ENCODE results near the gene SATB2. TPM values are rescaled to one million over a fixed set of nuclear protein-coding genes. Genes with fewer than 3 reads are reported as not detected.

The SATB2 gene
- total RNA-seq, 2 donors from 2014 or later: 5.2 to 11.8 TPM

- Histone ChIP-seq H3K36me3 (no peaks in the 10 kb centered on the region), H3K4me3 (no peak overlapping the region), H3K27ac (no peak overlapping the region), H3K9me3 (no peaks in the 10 kb centered on the region), H3K27me3 (replicated peaks; ENCODE audit: insufficient read depth) (peaks cover 21% of the 10 kb centered on the region), H3K4me1 (replicated peaks) (no peaks in the 10 kb centered on the region)
- intact Hi-C loops (cut with DNase I): no loop called here
- TF ChIP-seq, protein P1, sequence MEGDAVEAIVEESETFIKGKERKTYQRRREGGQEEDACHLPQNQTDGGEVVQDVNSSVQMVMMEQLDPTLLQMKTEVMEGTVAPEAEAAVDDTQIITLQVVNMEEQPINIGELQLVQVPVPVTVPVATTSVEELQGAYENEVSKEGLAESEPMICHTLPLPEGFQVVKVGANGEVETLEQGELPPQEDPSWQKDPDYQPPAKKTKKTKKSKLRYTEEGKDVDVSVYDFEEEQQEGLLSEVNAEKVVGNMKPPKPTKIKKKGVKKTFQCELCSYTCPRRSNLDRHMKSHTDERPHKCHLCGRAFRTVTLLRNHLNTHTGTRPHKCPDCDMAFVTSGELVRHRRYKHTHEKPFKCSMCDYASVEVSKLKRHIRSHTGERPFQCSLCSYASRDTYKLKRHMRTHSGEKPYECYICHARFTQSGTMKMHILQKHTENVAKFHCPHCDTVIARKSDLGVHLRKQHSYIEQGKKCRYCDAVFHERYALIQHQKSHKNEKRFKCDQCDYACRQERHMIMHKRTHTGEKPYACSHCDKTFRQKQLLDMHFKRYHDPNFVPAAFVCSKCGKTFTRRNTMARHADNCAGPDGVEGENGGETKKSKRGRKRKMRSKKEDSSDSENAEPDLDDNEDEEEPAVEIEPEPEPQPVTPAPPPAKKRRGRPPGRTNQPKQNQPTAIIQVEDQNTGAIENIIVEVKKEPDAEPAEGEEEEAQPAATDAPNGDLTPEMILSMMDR (IDR thresholded peaks at IDR 0.05): no peak
- TF ChIP-seq POLR2AphosphoS5 (IDR thresholded peaks at IDR 0.05) (no peak), POLR2A (IDR thresholded peaks at IDR 0.05) (no peak)
- WGBS: 50% methylated on average over 8 of the region's 11 CpGs
- DNase-seq (ENCODE audit: low spot score): no peak
Observed at GRCh38 chr2:199470361-199470671, 12.6 kb upstream of the SATB2 start.

DNA sequence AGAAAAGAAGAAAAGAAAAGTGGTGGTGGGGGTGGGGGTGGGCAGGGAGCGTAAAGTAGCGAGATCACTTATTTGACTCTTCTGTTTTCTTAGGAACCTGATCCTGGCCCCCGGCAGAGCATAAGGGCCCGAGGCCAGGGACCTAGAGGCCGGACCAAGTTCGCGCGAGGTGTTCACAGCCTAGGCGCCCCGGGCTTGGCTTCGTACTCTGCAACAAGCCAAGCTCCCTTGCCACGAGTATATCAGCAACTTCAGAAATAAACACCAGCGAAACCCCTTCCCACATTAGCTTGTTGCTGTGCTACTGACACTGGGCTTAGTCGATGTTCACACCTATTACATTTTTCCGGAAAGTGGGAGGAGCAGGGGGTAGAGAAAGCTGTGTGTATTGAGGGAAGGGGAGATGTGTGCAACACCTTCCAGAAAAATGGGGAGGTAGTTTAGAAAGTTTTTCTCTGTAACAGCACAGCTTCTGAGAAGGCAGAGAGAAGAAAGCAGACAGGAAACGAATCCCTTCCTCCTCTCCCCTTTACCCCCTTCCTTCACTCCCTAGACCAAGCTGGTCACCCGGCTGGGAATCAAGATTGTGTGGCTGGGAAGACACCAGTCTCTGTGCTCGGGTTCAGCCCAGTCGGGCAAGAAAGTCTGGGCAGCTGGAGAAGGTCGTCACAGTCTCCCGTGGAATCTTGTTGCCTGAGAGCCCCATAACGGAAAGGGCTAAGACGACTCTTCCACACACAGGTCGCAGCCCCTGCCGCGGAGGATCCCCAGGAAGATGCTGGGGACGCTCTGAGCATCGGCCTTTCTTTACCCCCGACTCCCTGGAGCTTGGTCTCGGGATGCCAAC lies 12.0 kb upstream of the SATB2 start:
- no peak overlapping the region for H3K27ac ChIP-seq
- H3K4me3 ChIP-seq: no peak overlapping the region
- H3K4me1 ChIP-seq (replicated peaks): no peaks in the 10 kb centered on the region
- WGBS: 42% methylated on average over 30 of the region's 30 CpGs
- peaks cover 21% of the 10 kb centered on the region for H3K27me3 ChIP-seq (replicated peaks; ENCODE audit: insufficient read depth)
- H3K36me3 ChIP-seq: no peaks in the 10 kb centered on the region
- no peak for DNase-seq (ENCODE audit: low spot score)
- intact Hi-C loops (cut with DNase I): loop anchor here (10.0 kb wide), 2 partner anchors 385 to 1155 kb away; partner anchors contain the start of gene FTCDNL1
- H3K9me3 ChIP-seq: no peaks in the 10 kb centered on the region
- TF ChIP-seq, protein P1 (IDR thresholded peaks at IDR 0.05): no peak
- TF ChIP-seq POLR2A (IDR thresholded peaks at IDR 0.05): no peak
- TF ChIP-seq POLR2AphosphoS5 (IDR thresholded peaks at IDR 0.05): no peak

- TF ChIP-seq POLR2A (IDR thresholded peaks at IDR 0.05): no peak
- TF ChIP-seq, protein P1 (IDR thresholded peaks at IDR 0.05): no peak
- no peak for TF ChIP-seq POLR2AphosphoS5 (IDR thresholded peaks at IDR 0.05)
- Histone ChIP-seq H3K9me3 (no peaks in the 10 kb centered on the region), H3K4me3 (no peak overlapping the region), H3K4me1 (replicated peaks) (no peaks in the 10 kb centered on the region), H3K36me3 (no peaks in the 10 kb centered on the region), H3K27me3 (replicated peaks; ENCODE audit: insufficient read depth) (peaks cover 19% of the 10 kb centered on the region), H3K27ac (no peak overlapping the region)
- WGBS: 40% methylated on average over 55 of the region's 55 CpGs
- no peak for DNase-seq (ENCODE audit: low spot score)
- intact Hi-C loops (cut with DNase I): loop anchor here (10.0 kb wide), 2 partner anchors 386 to 1154 kb away; partner anchors contain the start of gene FTCDNL1
Observed at GRCh38 chr2:199468561-199469513, 11.1 kb upstream of the SATB2 start.

DNA sequence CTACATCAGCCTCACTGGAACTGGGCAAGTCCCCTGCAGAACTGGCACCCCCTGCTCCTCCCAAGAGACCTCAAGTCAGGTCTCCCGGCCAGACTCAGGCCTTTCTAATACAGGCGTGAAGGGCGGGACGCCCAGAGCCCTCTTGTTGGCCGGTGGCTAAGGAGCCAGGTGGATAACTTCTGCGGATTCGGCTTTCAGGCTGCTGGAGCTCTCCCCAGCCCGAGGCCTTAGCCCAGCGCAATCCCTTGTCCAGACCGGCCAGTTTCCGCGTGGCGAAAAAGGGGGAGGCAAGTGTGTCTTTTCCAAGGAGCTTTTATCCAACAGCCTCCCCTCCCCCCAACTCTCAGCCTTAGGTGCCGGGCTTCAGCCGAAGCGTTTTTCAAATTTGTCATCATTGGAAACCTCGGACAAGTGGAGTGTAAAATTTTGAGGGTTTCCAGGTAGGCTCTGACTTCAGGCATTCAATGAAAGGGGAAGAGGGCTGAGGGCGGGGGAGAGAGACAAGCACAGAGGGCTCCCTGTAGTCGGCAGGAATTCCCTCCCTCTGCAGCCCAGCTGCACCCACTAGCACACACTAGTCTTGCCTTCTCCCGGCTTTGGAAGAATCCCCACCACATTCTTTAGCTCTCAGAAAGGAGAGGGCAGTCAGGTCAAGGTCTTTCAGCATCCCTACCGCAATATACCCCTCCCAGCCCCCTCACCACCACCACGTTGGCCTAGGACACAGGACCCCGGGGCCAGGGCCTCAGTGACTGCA lies 9.5 kb upstream of the SATB2 start:
- Histone ChIP-seq H3K27me3 (replicated peaks; ENCODE audit: insufficient read depth) (peaks cover 19% of the 10 kb centered on the region), H3K4me3 (no peak overlapping the region), H3K36me3 (no peaks in the 10 kb centered on the region), H3K4me1 (replicated peaks) (no peaks in the 10 kb centered on the region), H3K27ac (no peak overlapping the region), H3K9me3 (no peaks in the 10 kb centered on the region)
- no peak for TF ChIP-seq POLR2A (IDR thresholded peaks at IDR 0.05)
- TF ChIP-seq, protein P1 (IDR thresholded peaks at IDR 0.05): no peak
- no peak for TF ChIP-seq POLR2AphosphoS5 (IDR thresholded peaks at IDR 0.05)
- DNase-seq (ENCODE audit: low spot score): no peak
- intact Hi-C loops (cut with DNase I): loop anchor here (10.0 kb wide), 2 partner anchors 388 to 1152 kb away; partner anchors contain the start of gene FTCDNL1
- WGBS: 52% methylated on average over 23 of the region's 23 CpGs

Data from prostate gland (tissue), 2 donors.